Endothelial cell of umbilical vein (primary cell): Measurements from ENCODE around the gene ARHGEF10L.

ENCODE experiments used
- CTCF ChIP-seq, 2 donors: IDR thresholded peaks; 1 replicate in 1 of 2; 2 replicates in 1 of 2; pipeline ENCODE4 v1.5.1; 2011; ENCODE audit warnings: low read length in 2 of 2, mild to moderate bottlenecking in 2 of 2, moderate library complexity in 2 of 2, control low read depth in 1 of 2, inconsistent platforms in 1 of 2, low read depth in 1 of 2; ENCODE audit not compliant: insufficient read depth in 1 of 2; ENCODE audit errors: extremely low read depth in 1 of 2
- EZH2 ChIP-seq: IDR thresholded peaks from 2 replicates; pipeline ENCODE4 v1.6.1; 2012; ENCODE audit warnings: borderline replicate concordance, low read depth, mild to moderate bottlenecking, moderate library complexity, low read length, inconsistent platforms; ENCODE audit not compliant: severe bottlenecking
- FOS ChIP-seq: IDR thresholded peaks from 2 replicates; pipeline ENCODE4 v1.6.1; 2011; ENCODE audit warnings: mild to moderate bottlenecking, low read length, moderate library complexity, borderline replicate concordance; ENCODE audit not compliant: insufficient read depth
- JUN ChIP-seq: IDR thresholded peaks from 2 replicates; pipeline ENCODE4 v1.6.1; 2011; ENCODE audit warnings: borderline replicate concordance, low read depth; ENCODE audit not compliant: insufficient read length, insufficient read depth
- MAX ChIP-seq: IDR thresholded peaks from 2 replicates; pipeline ENCODE4 v1.6.1; 2011; ENCODE audit not compliant: insufficient read depth, insufficient read length
- MYC ChIP-seq: IDR thresholded peaks from one replicate; pipeline ENCODE4 v1.6.1; 2011; ENCODE audit warnings: mild to moderate bottlenecking, low read depth, low read length
- POLR2A ChIP-seq: IDR thresholded peaks from 2 replicates; pipeline ENCODE4 v1.6.1; 2012; ENCODE audit warnings: low read depth, mild to moderate bottlenecking, control low read depth, low read length
- POLR2AphosphoS5 ChIP-seq: IDR thresholded peaks from 2 replicates; pipeline ENCODE4 v1.6.1; 2012; ENCODE audit warnings: low read depth, mild to moderate bottlenecking, control low read depth, low read length, moderate library complexity; ENCODE audit not compliant: insufficient read depth

- no peak for TF ChIP-seq CTCF (IDR thresholded peaks at IDR 0.05; ENCODE audit: extremely low read depth in 1 of 2, insufficient read depth in 1 of 2, low read depth in 1 of 2, low read length in 2 of 2)
- no peak for TF ChIP-seq POLR2A
- TF ChIP-seq MYC, result no peak
- TF ChIP-seq MAX, result no peak
- TF ChIP-seq POLR2AphosphoS5, result no peak
- no peak for TF ChIP-seq FOS
- no peak for TF ChIP-seq EZH2
- TF ChIP-seq JUN, result no peak
Observed at GRCh38 chr1:17546946-17547670, 7.6 kb downstream of the ARHGEF10L start.
